Right lobe of liver (tissue), 4 donors: ENCODE data around the gene PELI2.

Experiments used
- CTCF ChIP-seq, 4 donors: fragments of 200-600 bp in 3 of 4; fragments of 450-650 bp in 1 of 4; IDR thresholded peaks; one replicate each; pipeline versions ENCODE4 v1.5.1 to v1.8.0; 2016 to 2022; ENCODE audit warnings: antibody characterized with exemption in 4 of 4, mild to moderate bottlenecking in 2 of 4
- POLR2A ChIP-seq: fragments of 450-650 bp; IDR thresholded peaks from one replicate; pipeline ENCODE4 v1.6.1; 2017; ENCODE audit warnings: antibody characterized with exemption, mild to moderate bottlenecking
- donor health status: DM: no; HTN: no; CAD: no.
- donor health status: DM: no; HTN: no; CAD: no.
- donor health status: DM: no; HTN: yes; CAD: no.

DNA sequence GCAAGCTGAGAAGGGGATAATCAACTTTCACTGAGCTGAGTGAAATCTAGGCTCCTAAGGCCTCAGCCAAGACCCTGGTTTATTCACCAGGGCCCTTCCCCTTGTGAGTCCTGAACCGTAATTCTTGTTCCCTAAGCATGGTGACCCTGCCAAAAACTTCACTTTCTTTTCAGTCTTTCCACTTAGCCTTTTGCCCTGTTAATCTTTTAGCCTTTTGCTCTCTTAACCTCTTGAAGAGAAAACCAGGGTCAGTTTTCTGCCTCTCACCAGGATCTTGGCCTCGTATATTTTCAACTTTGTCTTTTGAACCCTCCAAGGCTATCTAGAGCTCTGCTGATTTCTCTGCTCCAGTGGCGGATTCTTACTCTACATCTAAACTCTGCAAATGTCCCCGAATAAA is 191.0 kb downstream of the PELI2 start:
- TF ChIP-seq POLR2A (no peak), CTCF (IDR thresholded peaks at IDR 0.05) (no peak)
